K562 (cell line): Measurements from ENCODE around the gene THRSP.

Experiments used
- CBX8 ChIP-seq: fragments of 200-600 bp; sonication (generic); IDR thresholded peaks from 2 replicates; pipeline ENCODE4 v1.6.1; 2012; ENCODE audit warnings: borderline replicate concordance, mixed run types, low read depth, mild to moderate bottlenecking, moderate library complexity, mixed read lengths, low read length, control low read depth, inconsistent platforms; ENCODE audit not compliant: poor library complexity, severe bottlenecking; ENCODE audit errors: extremely low read depth
- FUS ChIP-seq: fragments of 200-400 bp; formaldehyde crosslinking; optimal IDR thresholded peaks from 2 replicates; pipeline ENCODE3; 2017; ENCODE audit warnings: low read depth, low read length
- JUN ChIP-seq, 2 experiments: sonication (generic) in 1 of 2; formaldehyde crosslinking in 1 of 2; IDR thresholded peaks; 2 replicates each; pipeline versions ENCODE4 v1.6.1 to v1.8.0; 2012 to 2022; ENCODE audit warnings: borderline replicate concordance in 2 of 2, mild to moderate bottlenecking in 2 of 2, improper control_type of control experiment in 1 of 2, low read depth in 1 of 2, low read length in 1 of 2, missing genetic modification reagents in 1 of 2
- TEAD2 ChIP-seq: fragments of 450-650 bp; IDR thresholded peaks from 2 replicates; pipeline ENCODE4 v1.6.1; 2016; ENCODE audit warnings: missing genetic modification characterization, control low read depth, missing compliant biosample characterization
- ZNF282 ChIP-seq: sonication (generic); formaldehyde crosslinking; IDR thresholded peaks from 2 replicates; pipeline ENCODE4 v1.8.1; 2023; ENCODE audit warnings: missing genetic modification reagents
- ZNF695 ChIP-seq: fragments of 450-650 bp; formaldehyde crosslinking; IDR thresholded peaks from 2 replicates; pipeline ENCODE4 v1.4.0; 2020; ENCODE audit warnings: mild to moderate bottlenecking, moderate library complexity
- TF ChIP-seq, protein P1 (sequence below): fragments of 450-650 bp; conservative IDR thresholded peaks from 2 replicates; pipeline ENCODE4 v1.6.1; 2016; ENCODE audit warnings: missing genetic modification characterization, low read depth, mild to moderate bottlenecking, missing compliant biosample characterization, moderate library complexity
- TF ChIP-seq, protein P2 (sequence below): sonication (generic); formaldehyde crosslinking; IDR thresholded peaks from 2 replicates; pipeline ENCODE4 v1.8.0; 2023; ENCODE audit warnings: mild to moderate bottlenecking, missing genetic modification reagents
- TF ChIP-seq, protein P3 (sequence below), 3 experiments: IDR thresholded peaks in 2 of 3; conservative IDR thresholded peaks in 1 of 3; 2 replicates each; pipeline ENCODE4 v1.5.1; 2011 to 2012; ENCODE audit warnings: low read length in 3 of 3, mild to moderate bottlenecking in 3 of 3, control low read depth in 2 of 3, improper control_type of control experiment in 1 of 3, inconsistent platforms in 1 of 3, low read depth in 1 of 3, mixed read lengths in 1 of 3, moderate library complexity in 1 of 3; ENCODE audit not compliant: insufficient read depth in 2 of 3
- TF ChIP-seq, protein P4 (sequence below): fragments of 250-450 bp; sonication (Bioruptor Pico); IDR thresholded peaks from 2 replicates; pipeline ENCODE4 v1.4.0; 2020; ENCODE audit warnings: mild to moderate bottlenecking, moderate library complexity
- TF ChIP-seq, protein P5 (sequence below): fragments of 450-650 bp; IDR thresholded peaks from 2 replicates; pipeline ENCODE4 v1.6.1; 2016; ENCODE audit warnings: borderline replicate concordance
- TF ChIP-seq, protein P6 (sequence below): fragments of 450-650 bp; IDR thresholded peaks from 2 replicates; pipeline ENCODE4 v1.6.1; 2017; ENCODE audit warnings: antibody characterized with exemption, mild to moderate bottlenecking
- TF ChIP-seq, protein P7 (sequence below): IDR thresholded peaks from 3 replicates; pipeline ENCODE4 v1.6.1; 2011; ENCODE audit warnings: borderline replicate concordance, mild to moderate bottlenecking; ENCODE audit not compliant: insufficient read length, insufficient read depth

DNA sequence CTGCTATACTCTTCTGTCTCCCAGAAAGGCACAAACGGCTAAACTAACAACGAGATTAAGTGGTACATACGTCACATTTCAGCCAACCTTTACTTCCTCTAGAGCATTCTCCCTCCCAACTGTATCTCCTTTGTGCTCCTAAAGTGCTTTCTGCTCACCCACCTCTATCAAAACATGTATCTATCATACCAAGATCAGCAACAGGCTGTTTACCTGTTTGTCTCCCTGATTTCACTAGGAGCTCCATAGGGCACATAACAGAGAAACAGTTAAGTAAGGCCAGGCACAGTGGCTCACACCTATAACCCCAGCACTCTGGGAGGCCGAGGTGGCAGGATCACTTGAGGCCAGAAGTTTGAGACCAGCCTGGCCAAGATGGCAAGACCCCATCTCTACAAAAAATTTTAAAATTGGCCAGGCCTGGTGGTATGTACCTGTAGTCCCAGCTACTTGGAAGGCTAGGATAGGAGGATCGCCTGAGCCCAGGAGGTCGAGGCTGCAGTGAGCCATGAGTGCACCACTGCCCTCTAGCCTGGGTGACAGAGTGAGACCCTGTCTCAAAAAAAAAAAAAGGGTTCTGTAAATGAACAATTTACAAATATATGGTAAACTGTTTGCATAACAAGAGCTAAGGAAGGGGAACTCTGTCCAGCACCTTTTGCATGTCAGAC, 13.2 kb downstream of the THRSP start:
- TF ChIP-seq, protein P1, sequence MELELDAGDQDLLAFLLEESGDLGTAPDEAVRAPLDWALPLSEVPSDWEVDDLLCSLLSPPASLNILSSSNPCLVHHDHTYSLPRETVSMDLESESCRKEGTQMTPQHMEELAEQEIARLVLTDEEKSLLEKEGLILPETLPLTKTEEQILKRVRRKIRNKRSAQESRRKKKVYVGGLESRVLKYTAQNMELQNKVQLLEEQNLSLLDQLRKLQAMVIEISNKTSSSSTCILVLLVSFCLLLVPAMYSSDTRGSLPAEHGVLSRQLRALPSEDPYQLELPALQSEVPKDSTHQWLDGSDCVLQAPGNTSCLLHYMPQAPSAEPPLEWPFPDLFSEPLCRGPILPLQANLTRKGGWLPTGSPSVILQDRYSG (tag), result no peak
- TF ChIP-seq, protein P2, sequence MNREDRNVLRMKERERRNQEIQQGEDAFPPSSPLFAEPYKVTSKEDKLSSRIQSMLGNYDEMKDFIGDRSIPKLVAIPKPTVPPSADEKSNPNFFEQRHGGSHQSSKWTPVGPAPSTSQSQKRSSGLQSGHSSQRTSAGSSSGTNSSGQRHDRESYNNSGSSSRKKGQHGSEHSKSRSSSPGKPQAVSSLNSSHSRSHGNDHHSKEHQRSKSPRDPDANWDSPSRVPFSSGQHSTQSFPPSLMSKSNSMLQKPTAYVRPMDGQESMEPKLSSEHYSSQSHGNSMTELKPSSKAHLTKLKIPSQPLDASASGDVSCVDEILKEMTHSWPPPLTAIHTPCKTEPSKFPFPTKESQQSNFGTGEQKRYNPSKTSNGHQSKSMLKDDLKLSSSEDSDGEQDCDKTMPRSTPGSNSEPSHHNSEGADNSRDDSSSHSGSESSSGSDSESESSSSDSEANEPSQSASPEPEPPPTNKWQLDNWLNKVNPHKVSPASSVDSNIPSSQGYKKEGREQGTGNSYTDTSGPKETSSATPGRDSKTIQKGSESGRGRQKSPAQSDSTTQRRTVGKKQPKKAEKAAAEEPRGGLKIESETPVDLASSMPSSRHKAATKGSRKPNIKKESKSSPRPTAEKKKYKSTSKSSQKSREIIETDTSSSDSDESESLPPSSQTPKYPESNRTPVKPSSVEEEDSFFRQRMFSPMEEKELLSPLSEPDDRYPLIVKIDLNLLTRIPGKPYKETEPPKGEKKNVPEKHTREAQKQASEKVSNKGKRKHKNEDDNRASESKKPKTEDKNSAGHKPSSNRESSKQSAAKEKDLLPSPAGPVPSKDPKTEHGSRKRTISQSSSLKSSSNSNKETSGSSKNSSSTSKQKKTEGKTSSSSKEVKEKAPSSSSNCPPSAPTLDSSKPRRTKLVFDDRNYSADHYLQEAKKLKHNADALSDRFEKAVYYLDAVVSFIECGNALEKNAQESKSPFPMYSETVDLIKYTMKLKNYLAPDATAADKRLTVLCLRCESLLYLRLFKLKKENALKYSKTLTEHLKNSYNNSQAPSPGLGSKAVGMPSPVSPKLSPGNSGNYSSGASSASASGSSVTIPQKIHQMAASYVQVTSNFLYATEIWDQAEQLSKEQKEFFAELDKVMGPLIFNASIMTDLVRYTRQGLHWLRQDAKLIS (CRISPR knock-in tag), result no peak
- TF ChIP-seq ZNF282 (no peak), JUN (IDR thresholded peaks at IDR 0.05; ENCODE audit: borderline replicate concordance, low read depth, low read length) (no peak), JUN (CRISPR knock-in tag; IDR thresholded peaks at IDR 0.05; ENCODE audit: borderline replicate concordance) (no peak), CBX8 (no peak), FUS (no peak), ZNF695 (no peak), TEAD2 (tag) (no peak)
- TF ChIP-seq, protein P3, sequence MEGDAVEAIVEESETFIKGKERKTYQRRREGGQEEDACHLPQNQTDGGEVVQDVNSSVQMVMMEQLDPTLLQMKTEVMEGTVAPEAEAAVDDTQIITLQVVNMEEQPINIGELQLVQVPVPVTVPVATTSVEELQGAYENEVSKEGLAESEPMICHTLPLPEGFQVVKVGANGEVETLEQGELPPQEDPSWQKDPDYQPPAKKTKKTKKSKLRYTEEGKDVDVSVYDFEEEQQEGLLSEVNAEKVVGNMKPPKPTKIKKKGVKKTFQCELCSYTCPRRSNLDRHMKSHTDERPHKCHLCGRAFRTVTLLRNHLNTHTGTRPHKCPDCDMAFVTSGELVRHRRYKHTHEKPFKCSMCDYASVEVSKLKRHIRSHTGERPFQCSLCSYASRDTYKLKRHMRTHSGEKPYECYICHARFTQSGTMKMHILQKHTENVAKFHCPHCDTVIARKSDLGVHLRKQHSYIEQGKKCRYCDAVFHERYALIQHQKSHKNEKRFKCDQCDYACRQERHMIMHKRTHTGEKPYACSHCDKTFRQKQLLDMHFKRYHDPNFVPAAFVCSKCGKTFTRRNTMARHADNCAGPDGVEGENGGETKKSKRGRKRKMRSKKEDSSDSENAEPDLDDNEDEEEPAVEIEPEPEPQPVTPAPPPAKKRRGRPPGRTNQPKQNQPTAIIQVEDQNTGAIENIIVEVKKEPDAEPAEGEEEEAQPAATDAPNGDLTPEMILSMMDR (IDR thresholded peaks at IDR 0.05 in 2 of 3, conservative IDR thresholded peaks at IDR 0.05 in 1 of 3; ENCODE audit: insufficient read depth in 2 of 3, low read depth in 1 of 3, low read length in 3 of 3), result no peak
- TF ChIP-seq, protein P4, sequence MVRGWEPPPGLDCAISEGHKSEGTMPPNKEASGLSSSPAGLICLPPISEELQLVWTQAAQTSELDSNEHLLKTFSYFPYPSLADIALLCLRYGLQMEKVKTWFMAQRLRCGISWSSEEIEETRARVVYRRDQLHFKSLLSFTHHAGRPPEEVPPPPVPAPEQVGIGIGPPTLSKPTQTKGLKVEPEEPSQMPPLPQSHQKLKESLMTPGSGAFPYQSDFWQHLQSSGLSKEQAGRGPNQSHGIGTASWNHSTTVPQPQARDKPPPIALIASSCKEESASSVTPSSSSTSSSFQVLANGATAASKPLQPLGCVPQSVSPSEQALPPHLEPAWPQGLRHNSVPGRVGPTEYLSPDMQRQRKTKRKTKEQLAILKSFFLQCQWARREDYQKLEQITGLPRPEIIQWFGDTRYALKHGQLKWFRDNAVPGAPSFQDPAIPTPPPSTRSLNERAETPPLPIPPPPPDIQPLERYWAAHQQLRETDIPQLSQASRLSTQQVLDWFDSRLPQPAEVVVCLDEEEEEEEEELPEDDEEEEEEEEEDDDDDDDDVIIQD (CRISPR knock-in tag), result no peak
- TF ChIP-seq, protein P5, sequence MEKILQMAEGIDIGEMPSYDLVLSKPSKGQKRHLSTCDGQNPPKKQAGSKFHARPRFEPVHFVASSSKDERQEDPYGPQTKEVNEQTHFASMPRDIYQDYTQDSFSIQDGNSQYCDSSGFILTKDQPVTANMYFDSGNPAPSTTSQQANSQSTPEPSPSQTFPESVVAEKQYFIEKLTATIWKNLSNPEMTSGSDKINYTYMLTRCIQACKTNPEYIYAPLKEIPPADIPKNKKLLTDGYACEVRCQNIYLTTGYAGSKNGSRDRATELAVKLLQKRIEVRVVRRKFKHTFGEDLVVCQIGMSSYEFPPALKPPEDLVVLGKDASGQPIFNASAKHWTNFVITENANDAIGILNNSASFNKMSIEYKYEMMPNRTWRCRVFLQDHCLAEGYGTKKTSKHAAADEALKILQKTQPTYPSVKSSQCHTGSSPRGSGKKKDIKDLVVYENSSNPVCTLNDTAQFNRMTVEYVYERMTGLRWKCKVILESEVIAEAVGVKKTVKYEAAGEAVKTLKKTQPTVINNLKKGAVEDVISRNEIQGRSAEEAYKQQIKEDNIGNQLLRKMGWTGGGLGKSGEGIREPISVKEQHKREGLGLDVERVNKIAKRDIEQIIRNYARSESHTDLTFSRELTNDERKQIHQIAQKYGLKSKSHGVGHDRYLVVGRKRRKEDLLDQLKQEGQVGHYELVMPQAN, result no peak
- TF ChIP-seq, protein P6, sequence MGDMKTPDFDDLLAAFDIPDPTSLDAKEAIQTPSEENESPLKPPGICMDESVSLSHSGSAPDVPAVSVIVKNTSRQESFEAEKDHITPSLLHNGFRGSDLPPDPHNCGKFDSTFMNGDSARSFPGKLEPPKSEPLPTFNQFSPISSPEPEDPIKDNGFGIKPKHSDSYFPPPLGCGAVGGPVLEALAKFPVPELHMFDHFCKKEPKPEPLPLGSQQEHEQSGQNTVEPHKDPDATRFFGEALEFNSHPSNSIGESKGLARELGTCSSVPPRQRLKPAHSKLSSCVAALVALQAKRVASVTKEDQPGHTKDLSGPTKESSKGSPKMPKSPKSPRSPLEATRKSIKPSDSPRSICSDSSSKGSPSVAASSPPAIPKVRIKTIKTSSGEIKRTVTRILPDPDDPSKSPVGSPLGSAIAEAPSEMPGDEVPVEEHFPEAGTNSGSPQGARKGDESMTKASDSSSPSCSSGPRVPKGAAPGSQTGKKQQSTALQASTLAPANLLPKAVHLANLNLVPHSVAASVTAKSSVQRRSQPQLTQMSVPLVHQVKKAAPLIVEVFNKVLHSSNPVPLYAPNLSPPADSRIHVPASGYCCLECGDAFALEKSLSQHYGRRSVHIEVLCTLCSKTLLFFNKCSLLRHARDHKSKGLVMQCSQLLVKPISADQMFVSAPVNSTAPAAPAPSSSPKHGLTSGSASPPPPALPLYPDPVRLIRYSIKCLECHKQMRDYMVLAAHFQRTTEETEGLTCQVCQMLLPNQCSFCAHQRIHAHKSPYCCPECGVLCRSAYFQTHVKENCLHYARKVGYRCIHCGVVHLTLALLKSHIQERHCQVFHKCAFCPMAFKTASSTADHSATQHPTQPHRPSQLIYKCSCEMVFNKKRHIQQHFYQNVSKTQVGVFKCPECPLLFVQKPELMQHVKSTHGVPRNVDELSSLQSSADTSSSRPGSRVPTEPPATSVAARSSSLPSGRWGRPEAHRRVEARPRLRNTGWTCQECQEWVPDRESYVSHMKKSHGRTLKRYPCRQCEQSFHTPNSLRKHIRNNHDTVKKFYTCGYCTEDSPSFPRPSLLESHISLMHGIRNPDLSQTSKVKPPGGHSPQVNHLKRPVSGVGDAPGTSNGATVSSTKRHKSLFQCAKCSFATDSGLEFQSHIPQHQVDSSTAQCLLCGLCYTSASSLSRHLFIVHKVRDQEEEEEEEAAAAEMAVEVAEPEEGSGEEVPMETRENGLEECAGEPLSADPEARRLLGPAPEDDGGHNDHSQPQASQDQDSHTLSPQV, result no peak
- TF ChIP-seq, protein P7, sequence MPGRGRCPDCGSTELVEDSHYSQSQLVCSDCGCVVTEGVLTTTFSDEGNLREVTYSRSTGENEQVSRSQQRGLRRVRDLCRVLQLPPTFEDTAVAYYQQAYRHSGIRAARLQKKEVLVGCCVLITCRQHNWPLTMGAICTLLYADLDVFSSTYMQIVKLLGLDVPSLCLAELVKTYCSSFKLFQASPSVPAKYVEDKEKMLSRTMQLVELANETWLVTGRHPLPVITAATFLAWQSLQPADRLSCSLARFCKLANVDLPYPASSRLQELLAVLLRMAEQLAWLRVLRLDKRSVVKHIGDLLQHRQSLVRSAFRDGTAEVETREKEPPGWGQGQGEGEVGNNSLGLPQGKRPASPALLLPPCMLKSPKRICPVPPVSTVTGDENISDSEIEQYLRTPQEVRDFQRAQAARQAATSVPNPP, result no peak
